ENCODE data around the gene CCNQ.

The CCNQ gene

DNA sequence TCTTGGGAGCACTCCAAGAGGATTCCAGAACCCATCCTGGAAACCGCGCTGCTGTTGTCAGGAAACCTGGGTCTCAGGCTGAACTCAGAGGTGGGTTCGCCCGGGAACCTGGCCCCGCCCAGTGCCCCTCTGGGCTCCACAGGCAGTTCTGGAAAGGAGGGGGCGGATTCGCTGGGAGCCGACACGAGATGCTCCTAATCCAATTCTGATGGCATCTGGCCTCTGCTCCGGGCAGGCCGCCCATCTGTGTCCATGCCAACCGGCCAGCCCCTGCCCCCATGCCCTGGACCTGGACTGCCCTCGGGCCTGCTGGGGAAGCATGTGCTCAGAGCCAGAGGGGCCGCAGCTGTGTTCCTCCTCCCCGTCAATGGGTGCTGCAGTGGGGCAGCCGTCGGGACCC lies 60.5 kb downstream of the CCNQ start:
- H3K27ac ChIP-seq, result no peak overlapping the region
- H3K79me2 ChIP-seq, result no peaks in the 10 kb centered on the region
- H3K36me3 ChIP-seq (ENCODE audit: control insufficient read depth, insufficient read depth, low read length), result no peaks in the 10 kb centered on the region
- no peaks in the 10 kb centered on the region for H3K27me3 ChIP-seq (ENCODE audit: control insufficient read depth, insufficient read depth, low read length)
- no peaks in the 10 kb centered on the region for H3K4me1 ChIP-seq
- H3K9me3 ChIP-seq (ENCODE audit: control insufficient read depth, low read length), result no peaks in the 10 kb centered on the region
- no peak overlapping the region for H3K9ac ChIP-seq
- no peak overlapping the region for H3K4me2 ChIP-seq (ENCODE audit: low read length)
- no peak overlapping the region for H2AFZ ChIP-seq
- H3K4me3 ChIP-seq (ENCODE audit: low read depth, low read length), result no peak overlapping the region
- TF ChIP-seq, protein P1, sequence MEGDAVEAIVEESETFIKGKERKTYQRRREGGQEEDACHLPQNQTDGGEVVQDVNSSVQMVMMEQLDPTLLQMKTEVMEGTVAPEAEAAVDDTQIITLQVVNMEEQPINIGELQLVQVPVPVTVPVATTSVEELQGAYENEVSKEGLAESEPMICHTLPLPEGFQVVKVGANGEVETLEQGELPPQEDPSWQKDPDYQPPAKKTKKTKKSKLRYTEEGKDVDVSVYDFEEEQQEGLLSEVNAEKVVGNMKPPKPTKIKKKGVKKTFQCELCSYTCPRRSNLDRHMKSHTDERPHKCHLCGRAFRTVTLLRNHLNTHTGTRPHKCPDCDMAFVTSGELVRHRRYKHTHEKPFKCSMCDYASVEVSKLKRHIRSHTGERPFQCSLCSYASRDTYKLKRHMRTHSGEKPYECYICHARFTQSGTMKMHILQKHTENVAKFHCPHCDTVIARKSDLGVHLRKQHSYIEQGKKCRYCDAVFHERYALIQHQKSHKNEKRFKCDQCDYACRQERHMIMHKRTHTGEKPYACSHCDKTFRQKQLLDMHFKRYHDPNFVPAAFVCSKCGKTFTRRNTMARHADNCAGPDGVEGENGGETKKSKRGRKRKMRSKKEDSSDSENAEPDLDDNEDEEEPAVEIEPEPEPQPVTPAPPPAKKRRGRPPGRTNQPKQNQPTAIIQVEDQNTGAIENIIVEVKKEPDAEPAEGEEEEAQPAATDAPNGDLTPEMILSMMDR (IDR thresholded peaks at IDR 0.05), result no peak
